Suprapubic skin (tissue), 4 donors: ENCODE results near the gene PPP1CC. TPM values are rescaled to one million over a fixed set of nuclear protein-coding genes. Genes with fewer than 3 reads are reported as not detected.

Source experiments
- DNase-seq, 2 donors: peaks; one replicate each; pipeline ENCODE4 v3.0.0-alpha.2; 2019; ENCODE audit warnings: low spot score in 2 of 2
- H3K27ac ChIP-seq: fragments of 200-600 bp; sonication (generic); one replicate; pipeline ENCODE4 v1.5.1; 2019
- H3K27me3 ChIP-seq: fragments of 200-600 bp; sonication (generic); one replicate; pipeline ENCODE4 v1.5.1; 2019
- H3K36me3 ChIP-seq: fragments of 200-600 bp; sonication (generic); one replicate; pipeline ENCODE4 v1.5.1; 2019
- H3K4me1 ChIP-seq: fragments of 200-600 bp; sonication (generic); one replicate; pipeline ENCODE4 v1.5.1; 2019
- H3K4me3 ChIP-seq: fragments of 200-600 bp; sonication (generic); one replicate; pipeline ENCODE4 v1.5.1; 2019; ENCODE audit warnings: mild to moderate bottlenecking
- H3K9me3 ChIP-seq: fragments of 200-600 bp; sonication (generic); one replicate; pipeline ENCODE4 v1.5.1; 2019
- EP300 ChIP-seq: sonication (generic); formaldehyde crosslinking; IDR thresholded peaks from one replicate; pipeline ENCODE4 v1.6.1; 2017; ENCODE audit warnings: antibody characterized with exemption
- POLR2A ChIP-seq, 2 donors: fragments of 450-650 bp; IDR thresholded peaks; one replicate each; pipeline ENCODE4 v1.6.1; 2017; ENCODE audit warnings: antibody characterized with exemption in 2 of 2, mild to moderate bottlenecking in 2 of 2, moderate library complexity in 2 of 2
- POLR2AphosphoS5 ChIP-seq, 3 donors: sonication (generic); formaldehyde crosslinking; IDR thresholded peaks; one replicate each; pipeline ENCODE4 v1.6.1; 2017; ENCODE audit warnings: antibody characterized with exemption in 3 of 3
- WGBS: methylation state at CpG from one replicate; pipeline ENCODE4 v1.1.5; 2018; 5-methylcytosine and 5-hydroxymethylcytosine counted together
- total RNA-seq, 4 donors: library from RNA; depleted of rRNA; stranded (reverse); fragments of >200 nt; gene quantifications; one replicate each; pipeline ENCODE4 v1.1.0, GENCODE V29; 2016
- TF ChIP-seq, protein P1 (sequence below), 2 donors: fragments of 200-600 bp in 1 of 2; fragments of 450-650 bp in 1 of 2; sonication (generic) in 1 of 2; IDR thresholded peaks; one replicate each; pipeline ENCODE4 v1.5.1; 2016 to 2019; ENCODE audit warnings: antibody characterized with exemption in 2 of 2, mild to moderate bottlenecking in 1 of 2, moderate library complexity in 1 of 2

PPP1CC gene
- total RNA-seq, 4 donors from 2014 or later, result 83.6 to 107 (median 100) TPM

- WGBS, result 52% methylated on average over 2 of the region's 4 CpGs
- H3K4me1 ChIP-seq, result peaks cover 23% of the 10 kb centered on the region
- TF ChIP-seq POLR2A (IDR thresholded peaks at IDR 0.05), result no peak
- no peaks in the 10 kb centered on the region for H3K9me3 ChIP-seq
- no peak overlapping the region for H3K4me3 ChIP-seq
- no peak for DNase-seq
- H3K27me3 ChIP-seq, result no peaks in the 10 kb centered on the region
- no peaks in the 10 kb centered on the region for H3K36me3 ChIP-seq
- H3K27ac ChIP-seq, result peak overlapping the region; percentile 67
Observed at GRCh38 chr12:110690127-110690430, 52.6 kb downstream of the PPP1CC start.

DNA sequence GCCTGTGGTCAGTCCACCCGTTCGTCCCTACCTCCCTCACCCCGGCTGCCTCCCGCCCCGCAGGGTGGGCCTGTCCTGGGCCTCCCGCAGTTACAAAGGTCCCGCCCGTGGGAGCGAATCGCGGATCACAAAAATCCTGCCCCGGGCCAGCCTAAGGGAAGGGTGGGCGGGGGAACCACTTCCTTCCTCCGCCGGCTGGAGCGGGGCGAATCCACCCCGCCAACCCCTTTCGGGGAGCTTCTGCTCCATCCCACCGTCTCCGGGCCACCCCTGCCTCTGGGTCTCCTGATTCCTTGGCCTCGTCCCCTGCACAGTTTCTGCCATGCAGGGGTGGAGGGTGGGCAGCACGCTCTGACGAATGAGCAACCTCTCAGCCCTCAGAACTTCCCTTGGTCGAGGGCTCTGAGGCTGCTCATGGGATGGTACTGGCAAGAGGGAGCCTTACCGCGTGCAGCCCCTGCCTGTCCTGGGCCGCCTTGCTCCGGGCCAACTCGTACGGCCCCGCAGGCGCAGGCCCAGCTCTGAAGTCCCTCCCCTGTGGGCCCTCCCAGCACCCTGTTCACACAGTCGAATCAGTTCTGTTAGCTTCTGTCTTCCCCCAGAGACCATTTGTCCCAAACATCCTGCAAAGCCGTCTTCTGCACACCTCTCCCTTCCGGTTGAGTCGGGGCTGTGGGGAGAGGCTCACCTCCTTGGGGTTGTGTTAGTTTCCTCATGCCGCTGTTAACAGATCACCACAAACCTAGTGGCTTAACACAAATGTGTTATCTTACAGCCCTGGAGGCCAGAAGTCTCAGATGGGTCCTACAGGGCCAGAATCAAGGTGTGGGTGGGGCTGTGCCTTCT lies 53.2 kb downstream of the PPP1CC start:
- peak; percentile 81 to 87 for DNase-seq
- TF ChIP-seq EP300, result no peak
- TF ChIP-seq POLR2A (IDR thresholded peaks at IDR 0.05), result no peak
- no peak for TF ChIP-seq POLR2AphosphoS5 (IDR thresholded peaks at IDR 0.05)
- TF ChIP-seq, protein P1, sequence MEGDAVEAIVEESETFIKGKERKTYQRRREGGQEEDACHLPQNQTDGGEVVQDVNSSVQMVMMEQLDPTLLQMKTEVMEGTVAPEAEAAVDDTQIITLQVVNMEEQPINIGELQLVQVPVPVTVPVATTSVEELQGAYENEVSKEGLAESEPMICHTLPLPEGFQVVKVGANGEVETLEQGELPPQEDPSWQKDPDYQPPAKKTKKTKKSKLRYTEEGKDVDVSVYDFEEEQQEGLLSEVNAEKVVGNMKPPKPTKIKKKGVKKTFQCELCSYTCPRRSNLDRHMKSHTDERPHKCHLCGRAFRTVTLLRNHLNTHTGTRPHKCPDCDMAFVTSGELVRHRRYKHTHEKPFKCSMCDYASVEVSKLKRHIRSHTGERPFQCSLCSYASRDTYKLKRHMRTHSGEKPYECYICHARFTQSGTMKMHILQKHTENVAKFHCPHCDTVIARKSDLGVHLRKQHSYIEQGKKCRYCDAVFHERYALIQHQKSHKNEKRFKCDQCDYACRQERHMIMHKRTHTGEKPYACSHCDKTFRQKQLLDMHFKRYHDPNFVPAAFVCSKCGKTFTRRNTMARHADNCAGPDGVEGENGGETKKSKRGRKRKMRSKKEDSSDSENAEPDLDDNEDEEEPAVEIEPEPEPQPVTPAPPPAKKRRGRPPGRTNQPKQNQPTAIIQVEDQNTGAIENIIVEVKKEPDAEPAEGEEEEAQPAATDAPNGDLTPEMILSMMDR (IDR thresholded peaks at IDR 0.05), result no peak
- no peaks in the 10 kb centered on the region for H3K9me3 ChIP-seq
- peak overlapping the region; percentile 67 for H3K27ac ChIP-seq
- H3K4me1 ChIP-seq, result peaks cover 23% of the 10 kb centered on the region
- no peaks in the 10 kb centered on the region for H3K36me3 ChIP-seq
- no peaks in the 10 kb centered on the region for H3K27me3 ChIP-seq
- H3K4me3 ChIP-seq, result peak overlapping the region; percentile 78
- 10% methylated on average over 19 of the region's 38 CpGs for WGBS

DNA sequence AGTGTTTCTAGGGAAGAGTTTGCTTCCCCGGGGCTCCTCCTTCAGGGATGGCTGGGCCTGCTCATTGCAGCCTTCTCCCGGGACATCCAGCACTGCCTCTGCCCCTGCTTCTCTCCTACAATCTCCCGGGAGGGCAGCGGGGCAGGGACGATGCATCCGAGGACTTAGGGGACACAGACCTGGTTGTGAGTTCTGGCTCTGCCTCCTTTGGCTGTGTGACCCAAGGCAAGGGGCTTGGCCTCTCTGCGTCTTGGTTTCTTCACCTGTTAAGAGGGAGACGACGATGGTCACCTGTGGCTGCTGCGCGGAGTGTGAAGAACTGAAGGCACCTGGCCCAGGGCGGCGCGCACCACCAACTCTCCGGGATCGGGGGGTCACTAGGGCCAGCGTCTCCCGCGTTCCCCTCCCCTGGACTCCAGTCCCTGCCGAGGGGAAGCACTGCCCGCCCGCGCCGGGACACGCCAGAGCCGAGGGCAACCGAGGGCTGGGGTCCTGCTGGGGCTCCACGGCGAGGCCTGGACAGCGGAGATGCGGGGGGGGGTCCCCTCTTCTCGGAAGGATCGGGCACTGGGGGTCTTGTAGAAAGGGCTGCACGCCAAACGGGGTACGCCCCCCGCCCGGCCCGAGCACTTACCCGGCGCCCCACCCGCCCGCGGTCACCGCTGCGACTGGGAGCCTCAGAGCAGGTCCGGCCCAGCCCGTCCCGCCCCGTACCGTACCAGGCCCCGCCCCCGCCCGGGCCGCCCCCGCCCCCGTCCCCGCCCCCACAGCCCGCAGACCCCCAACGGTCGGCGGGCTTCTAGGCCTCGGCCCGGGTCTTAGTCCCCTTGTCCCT lies 54.0 kb downstream of the PPP1CC start, which contains the start of gene HVCN1:
HVCN1 (minus strand) TSS at position 670 of the 835 bp plus-strand sequence. CDS start 5,870 bp downstream, outside the sequence.
- no peaks in the 10 kb centered on the region for H3K9me3 ChIP-seq
- H3K27me3 ChIP-seq, result no peaks in the 10 kb centered on the region
- DNase-seq, result peak in 1 of 2 donors; percentile 79
- no peaks in the 10 kb centered on the region for H3K36me3 ChIP-seq
- peak within 1 kb of the TSS; percentile 78 for H3K4me3 ChIP-seq
- peak within 1 kb of the TSS; percentile 67 for H3K27ac ChIP-seq
- TF ChIP-seq EP300 (no peak), POLR2AphosphoS5 (IDR thresholded peaks at IDR 0.05) (no peak), POLR2A (IDR thresholded peaks at IDR 0.05) (no peak)
- TF ChIP-seq, protein P1 (IDR thresholded peaks at IDR 0.05), result no peak
- peaks cover 23% of the 10 kb centered on the region for H3K4me1 ChIP-seq
- WGBS, result 11% methylated on average over 3 of the region's 64 CpGs

DNA sequence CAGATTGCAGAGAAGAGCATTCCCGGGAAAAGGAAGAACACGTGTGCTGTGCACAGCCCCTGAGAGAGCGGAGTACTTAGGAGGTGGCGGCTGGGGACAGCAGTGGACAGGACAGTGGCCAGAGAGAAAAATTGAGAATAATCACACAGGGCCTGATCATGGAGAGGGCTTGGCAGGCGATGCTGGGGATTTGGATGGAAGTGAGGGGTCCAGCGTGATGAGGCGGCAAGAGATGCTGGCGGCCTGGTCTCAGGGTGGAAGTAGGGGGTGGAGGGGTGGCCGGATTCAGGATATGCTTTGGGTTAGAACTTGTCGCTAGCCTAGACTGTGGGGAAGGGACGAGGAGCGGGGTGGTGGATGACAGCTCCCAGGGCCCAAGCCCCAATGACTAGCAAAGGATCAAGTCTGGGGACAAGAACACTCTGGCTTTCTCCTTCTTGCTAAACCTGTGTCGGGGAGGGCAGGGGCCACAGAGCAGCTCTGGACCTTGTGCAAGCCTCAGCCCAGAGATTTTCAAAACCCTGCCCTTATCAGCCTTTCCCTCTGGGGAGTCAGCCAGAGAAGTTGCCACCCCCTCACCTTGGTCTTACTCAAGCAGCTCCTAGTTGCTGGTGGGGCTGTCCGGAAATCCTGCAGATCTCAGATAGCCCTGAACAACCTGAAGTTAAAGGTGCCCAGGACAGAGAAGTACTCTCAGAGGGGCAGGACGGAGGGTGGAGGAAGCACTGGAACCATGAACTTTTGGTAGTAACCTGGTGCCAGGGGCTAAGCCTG lies 55.1 kb downstream of the PPP1CC start:
- WGBS, result 93% methylated on average over 15 of the region's 15 CpGs
- Histone ChIP-seq H3K36me3 (no peaks in the 10 kb centered on the region), H3K4me1 (peaks cover 23% of the 10 kb centered on the region), H3K27ac (no peak overlapping the region), H3K9me3 (no peaks in the 10 kb centered on the region), H3K27me3 (no peaks in the 10 kb centered on the region), H3K4me3 (peak overlapping the region; percentile 78)
- TF ChIP-seq POLR2A (IDR thresholded peaks at IDR 0.05), result no peak
- no peak for DNase-seq

- no peaks in the 10 kb centered on the region for H3K27me3 ChIP-seq
- peaks cover 23% of the 10 kb centered on the region for H3K4me1 ChIP-seq
- no peak overlapping the region for H3K27ac ChIP-seq
- TF ChIP-seq EP300, result no peak
- TF ChIP-seq POLR2AphosphoS5 (IDR thresholded peaks at IDR 0.05), result no peak
- DNase-seq, result no peak
- no peaks in the 10 kb centered on the region for H3K36me3 ChIP-seq
- H3K4me3 ChIP-seq, result no peak overlapping the region
- 93% methylated on average over 3 of the region's 3 CpGs for WGBS
- H3K9me3 ChIP-seq, result no peaks in the 10 kb centered on the region
Observed at GRCh38 chr12:110686294-110686903, 56.3 kb downstream of the PPP1CC start.

- no peak for DNase-seq
- 73% methylated on average over 7 of the region's 7 CpGs for WGBS
- Histone ChIP-seq H3K27ac (no peak overlapping the region), H3K4me3 (no peak overlapping the region), H3K27me3 (no peaks in the 10 kb centered on the region), H3K4me1 (peaks cover 18% of the 10 kb centered on the region), H3K9me3 (no peaks in the 10 kb centered on the region), H3K36me3 (no peaks in the 10 kb centered on the region)
- TF ChIP-seq POLR2AphosphoS5 (IDR thresholded peaks at IDR 0.05), result no peak
- no peak for TF ChIP-seq POLR2A (IDR thresholded peaks at IDR 0.05)
- TF ChIP-seq, protein P1 (IDR thresholded peaks at IDR 0.05), result no peak
- TF ChIP-seq EP300, result no peak
Observed at GRCh38 chr12:110684312-110684836, 58.3 kb downstream of the PPP1CC start.
